Measurements from ENCODE around the gene CACHD1. TPM values are rescaled to one million over a fixed set of nuclear protein-coding genes. Genes with fewer than 3 reads are reported as not detected.

The CACHD1 gene
- total RNA-seq, 1 donor from 2014 or later, result 1.5 TPM

DNA sequence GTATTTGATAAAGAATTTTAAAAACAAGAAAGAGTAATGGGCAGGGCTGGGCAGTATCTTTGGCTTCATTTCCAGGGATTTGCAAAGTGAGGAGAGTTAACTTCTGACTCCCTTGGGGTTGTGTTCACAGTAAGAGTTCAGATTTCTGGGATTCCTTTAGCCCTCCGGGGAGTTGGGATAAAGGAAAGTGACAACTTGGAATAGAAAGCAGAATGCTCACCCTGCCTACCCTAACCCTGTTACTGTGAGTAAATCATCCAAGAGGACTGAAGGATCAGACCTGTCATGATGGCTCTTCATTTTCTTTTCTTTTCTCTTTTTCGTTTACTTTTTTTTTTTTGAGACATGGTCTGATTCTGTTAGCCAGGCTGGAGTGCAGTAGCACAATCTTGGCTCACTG lies 76.1 kb downstream of the CACHD1 start:
- DNase-seq (ENCODE audit: low read depth, low spot score), result no peak

DNA sequence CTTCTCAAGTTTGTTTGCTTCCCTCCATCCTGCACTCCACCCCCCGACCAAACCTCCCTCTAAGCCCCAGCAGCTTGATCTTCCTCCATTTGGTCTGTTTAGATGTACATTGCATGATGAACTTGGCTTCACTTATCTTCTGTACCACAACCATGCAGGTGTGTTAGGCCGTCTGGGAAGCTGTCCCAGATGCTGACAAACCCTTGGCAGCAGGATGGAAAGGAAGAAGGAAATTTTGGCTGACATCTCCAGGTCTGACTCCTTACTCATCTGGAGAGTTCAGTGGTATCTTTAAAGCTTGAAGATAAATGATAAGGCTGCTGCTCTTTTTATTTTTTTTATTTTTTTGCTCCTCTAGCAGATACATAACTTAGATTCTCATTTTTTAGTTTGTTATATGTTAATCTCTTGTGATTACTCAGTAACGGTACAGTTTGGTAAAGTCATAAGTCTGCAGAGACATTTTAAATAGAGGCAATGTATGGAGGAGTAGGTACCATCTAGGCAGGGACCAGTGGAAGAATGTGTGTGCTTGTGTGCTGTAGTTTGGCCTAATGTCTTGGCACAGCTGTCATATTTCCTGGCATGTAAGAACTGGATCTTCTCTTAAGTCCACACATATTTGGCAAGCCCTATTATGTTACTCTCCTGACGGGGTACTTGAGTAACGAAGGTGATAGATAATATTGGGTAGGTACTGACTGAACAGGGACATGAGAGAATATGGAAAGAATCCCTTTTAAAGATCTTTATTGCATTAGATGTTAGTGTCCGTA lies 79.7 kb downstream of the CACHD1 start:
- no peak for DNase-seq (ENCODE audit: low read depth, low spot score)

DNA sequence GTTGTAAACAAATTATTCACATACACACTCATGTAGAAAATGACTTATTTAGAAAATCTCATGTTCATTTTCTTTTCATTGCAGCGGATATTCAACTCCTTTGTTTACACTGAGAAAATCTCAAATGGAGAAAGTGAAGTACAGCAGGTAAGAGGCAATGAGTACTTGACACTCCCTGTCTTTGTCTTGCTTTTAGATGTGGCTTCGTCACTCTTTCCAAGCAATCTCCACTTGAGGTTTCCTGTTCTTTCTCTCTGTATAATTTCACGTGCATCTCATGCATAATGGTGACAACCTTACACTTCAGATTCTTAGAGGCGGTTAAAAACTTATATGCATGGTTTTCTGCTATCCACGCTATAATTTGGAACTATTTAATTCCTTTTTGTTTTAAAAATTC lies 80.6 kb downstream of the CACHD1 start:
- DNase-seq (ENCODE audit: low read depth, low spot score), result no peak

DNA sequence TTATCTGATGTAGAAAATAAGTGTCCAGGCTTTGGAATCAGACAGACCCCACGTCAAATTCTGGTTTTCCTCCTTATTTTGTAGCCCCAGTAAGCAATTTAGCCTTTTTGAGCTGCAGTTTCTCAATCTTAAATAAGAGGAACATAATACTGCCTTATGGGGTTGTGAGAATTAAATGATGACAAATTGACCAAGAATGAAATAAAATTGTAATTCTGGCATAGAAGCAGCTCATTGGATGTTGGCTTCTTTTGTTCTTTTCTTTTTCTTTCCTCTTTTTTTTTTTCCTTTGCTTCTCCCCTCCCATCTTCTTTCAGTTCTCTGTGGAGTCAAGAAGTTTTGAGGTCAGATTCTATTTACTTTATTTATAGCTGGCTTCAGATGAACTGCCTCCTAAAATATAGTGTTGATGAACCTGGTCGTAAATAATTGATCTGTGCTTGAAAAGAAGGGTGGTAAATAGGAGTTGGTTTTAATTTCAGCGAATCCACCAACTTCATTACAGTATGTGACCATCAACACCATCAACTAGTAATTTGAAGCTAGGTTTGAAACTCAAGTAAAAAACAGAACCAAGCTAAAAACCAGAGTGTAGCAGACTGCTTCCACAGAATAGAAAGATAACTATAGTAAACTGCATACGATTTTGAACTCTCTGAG lies 81.1 kb downstream of the CACHD1 start:
- no peak for DNase-seq (ENCODE audit: low read depth, low spot score)

DNA sequence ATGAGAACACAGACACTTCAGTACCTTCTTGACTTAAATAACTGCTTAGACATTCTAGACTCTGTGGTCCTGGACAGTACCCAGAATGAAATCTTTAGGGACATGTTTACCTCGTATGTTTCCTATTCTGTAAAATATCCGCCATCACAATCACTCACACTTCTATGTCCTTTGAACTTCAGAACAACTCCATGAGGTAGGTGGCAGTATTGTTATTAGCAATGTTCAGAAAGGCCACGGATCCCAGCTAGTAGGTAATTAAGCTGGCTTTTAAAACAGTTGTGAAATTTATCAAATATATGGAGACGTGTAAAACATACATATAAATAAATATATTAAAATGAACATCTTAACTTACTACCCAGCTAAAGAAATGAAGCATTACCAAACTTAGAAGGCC lies 83.4 kb downstream of the CACHD1 start:
- DNase-seq (ENCODE audit: low read depth, low spot score), result no peak

DNA sequence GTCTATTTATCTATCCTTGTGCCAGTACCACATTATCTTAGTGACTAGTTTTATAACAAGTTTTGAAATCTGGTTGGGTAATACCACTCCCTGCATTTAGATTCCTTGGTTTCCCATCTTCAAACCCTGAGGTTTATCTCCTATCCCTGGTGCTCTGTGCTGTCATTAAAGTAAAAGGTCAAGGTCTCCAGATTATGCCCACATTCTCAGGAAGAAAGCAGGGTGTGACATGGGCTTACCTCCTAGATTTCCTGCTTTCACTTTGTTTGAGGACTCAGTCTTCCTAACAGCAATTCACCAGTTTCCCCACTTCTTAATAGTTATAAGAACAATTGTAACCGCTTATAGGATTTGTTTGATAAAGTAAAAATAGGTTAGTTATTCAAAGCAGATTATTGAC lies 86.0 kb downstream of the CACHD1 start:
- DNase-seq (ENCODE audit: low read depth, low spot score), result no peak

DNA sequence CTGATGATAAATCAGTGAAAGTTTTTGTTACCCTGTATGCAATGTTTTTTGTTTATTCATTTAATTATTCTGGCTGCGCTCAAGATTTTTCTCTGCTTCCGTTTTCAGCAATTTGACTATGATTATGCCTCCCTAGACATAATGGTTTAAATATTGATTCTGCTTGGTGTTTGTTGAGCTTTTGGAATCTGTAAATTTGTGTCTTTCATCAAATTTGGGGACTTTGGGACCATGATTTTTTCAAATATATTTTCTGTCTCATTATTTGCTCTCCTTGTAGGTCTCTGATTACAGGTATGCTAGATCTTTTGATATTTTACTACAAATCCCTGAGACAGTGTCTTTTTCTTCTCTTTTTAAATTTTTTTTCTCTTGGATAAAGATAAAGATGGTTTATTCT lies 92.1 kb downstream of the CACHD1 start:
- no peak for DNase-seq (ENCODE audit: low read depth, low spot score)

DNA sequence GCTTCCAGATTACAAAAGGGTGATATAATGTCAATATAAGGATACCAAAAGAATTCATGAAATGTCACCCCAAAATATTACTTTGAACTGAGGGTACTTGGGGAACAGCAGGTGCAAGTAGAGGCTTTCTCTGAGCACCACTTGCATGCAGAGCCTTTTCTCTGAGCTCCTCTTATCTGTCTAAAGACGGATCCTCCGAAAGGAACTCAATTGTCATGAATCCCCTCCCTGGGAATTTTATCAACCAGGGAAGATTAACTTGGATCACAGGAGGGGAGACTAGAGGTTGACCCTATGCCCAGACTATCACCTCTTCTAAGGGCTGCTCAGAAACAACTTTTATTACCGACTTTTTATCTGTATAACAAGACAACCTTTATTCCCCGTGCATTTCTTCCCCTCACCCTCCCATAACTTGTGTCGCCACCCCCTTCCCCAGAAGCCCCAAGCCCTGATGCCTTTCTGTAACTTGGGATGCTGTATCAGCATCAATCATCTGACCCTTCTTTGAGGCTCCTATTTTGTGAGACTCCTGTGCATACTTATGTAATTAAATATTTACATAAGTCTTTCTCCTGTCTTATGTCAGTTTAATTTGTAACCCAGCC lies 94.1 kb downstream of the CACHD1 start:
- no peak for DNase-seq (ENCODE audit: low read depth, low spot score)

DNA sequence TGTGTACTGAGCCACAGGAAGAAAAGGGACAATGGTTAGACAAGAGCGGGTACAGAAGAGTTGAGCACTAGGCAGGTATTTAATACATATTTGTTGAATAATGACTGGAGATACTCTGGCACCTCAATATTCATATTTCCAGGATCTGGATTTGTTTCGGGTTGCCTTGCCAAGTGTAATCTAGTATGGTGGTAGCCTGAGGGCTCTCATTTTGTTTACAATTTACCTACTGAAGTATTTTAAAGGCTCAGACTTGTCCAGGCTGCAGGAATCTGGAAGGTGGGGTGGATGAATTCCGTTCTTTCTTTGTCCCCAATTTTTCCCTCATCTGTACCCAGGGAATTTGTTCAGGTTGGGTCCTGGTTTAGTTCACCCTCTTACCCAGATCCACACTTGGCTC lies 95.0 kb downstream of the CACHD1 start:
- DNase-seq (ENCODE audit: low read depth, low spot score), result no peak

DNA sequence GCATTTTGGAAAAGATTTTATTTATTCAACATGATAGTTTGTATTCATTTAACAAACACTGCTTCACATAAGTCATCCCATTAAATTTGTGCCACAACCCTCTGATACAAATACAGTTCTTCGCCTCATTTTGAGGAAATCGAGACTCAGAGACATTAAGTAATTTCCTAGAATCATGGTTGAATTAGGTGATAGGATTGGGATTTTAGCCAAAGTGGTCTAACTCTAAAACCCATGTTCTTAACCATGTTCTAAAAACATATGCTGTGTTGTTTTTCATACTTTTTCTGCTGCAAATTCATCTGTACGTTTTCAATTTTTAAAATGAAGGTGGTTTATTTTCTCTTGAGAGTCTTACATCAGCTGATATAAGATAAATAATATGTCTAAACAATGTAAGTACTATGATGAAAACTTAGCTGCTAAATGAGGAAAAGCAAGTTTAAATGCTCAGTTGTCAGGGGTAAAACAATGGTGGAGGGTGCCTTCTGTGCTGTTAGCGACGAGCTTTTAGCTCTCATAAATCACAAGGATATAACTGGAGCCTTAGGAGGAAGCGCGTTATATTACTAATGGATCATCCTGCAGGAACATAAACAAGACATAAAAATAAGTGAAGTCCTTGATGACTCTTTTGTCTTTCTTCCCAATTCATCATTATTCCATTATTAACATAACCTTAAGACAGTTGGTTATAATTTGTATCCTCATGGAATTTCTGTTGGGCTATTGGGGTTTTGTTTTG lies 97.7 kb downstream of the CACHD1 start:
- no peak for DNase-seq (ENCODE audit: low read depth, low spot score)

DNA sequence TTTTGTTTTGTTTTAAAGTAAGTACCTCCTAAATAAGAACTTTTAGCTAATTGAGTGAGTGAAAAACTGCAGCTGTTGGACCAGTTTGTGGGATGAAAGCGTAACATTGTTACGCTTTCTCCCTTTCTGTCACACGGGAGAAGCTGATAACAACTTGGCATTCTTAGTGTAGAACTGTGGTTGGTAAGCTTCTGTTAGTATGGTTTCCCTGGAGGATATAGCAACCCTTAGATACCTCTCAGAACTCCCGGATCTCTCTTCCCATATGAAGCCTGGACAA lies 98.2 kb downstream of the CACHD1 start:
- no peak for DNase-seq (ENCODE audit: low read depth, low spot score)

DNA sequence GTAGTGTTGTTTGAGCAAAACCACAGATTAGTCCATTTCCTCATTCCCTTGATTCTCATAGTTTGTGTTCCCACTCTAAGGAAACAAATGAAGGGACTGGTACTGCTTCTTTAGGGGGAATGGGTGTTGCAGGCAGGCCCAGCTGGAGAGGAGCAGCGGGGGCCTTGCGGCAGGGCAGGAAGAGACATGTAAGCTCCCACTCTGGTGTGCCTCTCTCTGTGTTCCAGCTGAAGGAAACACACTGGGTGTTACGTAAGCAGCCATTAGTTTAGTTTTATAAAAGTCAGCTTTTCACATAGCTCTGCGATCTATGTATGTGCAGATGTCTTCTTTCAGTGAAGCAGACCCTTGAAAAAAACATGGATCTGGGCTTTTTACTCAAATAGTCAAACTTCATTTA lies 99.5 kb downstream of the CACHD1 start:
- no peak for DNase-seq (ENCODE audit: low read depth, low spot score)

DNA sequence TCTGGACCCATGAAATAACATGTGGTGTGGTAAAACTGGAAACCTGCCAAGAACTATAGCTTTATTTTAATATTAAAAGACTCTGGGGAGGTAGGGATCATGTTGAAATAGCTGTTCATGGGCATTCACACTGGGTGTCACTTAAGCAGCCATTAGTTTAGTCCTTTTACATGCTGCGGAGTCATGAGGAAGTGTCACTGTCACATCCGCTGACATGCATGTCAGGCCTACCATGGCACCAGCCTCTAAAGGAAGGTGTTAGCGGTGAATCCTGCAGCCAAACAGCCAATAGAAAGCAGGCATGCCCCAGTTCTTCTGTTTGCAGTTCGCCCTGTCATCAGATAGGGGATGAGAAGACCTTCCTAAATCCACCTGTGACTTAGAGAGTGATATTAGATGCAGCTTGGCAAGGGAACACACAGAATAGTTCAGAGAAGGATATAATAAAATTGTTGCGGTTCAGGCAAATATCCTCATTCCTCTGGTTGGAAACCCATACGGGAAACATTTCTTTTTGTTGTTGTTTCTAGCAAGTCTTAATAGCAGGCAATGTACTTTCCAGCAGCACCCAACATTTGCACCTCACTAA lies 100.4 kb downstream of the CACHD1 start:
- no peak for DNase-seq (ENCODE audit: low read depth, low spot score)

DNA sequence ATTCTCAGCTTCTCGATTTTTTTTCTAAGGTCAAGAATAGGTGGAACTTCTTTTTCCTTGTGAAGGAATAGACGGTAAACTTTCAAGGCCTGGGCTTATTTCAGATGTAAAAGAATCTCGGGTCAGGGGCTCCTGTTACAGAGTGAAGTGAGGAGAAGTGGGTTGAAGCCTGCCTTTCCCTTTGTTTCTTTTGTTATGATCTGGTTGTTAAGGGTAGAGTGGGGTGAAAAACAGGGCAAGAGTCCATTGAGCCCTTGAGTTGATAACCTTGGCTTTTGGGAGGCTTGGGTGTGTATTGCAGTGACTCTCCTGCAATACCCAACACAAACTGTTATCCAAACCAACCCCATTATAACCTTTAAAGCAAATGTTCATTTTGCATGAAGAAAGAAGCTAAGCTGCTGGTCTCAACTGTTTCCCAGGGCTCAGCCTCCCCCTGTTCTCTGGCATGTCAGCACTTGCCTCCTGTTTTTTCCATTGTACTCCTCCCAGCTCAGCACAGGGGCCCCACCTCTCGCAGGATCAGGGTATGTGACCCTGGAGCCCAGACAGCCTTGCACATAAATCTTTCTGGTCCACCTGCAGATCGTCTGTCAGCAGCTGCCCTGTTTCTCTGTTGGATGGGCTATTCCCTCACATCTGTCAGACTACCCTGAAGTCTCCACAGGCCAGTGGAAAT lies 102.4 kb downstream of the CACHD1 start:
- DNase-seq (ENCODE audit: low read depth, low spot score), result no peak

DNA sequence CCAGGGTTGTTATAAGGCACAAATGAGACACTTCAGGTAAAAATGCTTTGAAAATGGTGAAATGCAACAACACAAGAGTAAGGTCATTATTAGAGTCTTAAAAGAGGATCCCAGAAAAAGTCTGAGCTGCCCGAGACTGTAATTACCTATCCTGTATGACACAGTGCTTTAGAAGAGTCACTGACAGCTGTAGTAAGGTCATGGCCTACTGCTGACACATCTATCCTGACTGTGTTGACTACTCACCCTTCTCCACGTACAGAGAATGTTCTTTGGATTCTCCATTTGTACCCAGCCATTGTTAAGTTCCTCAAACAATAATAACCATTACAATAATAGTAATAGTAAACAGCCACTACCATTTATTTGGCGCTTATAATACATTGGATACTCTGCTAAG lies 104.4 kb downstream of the CACHD1 start:
- no peak for DNase-seq (ENCODE audit: low read depth, low spot score)

DNA sequence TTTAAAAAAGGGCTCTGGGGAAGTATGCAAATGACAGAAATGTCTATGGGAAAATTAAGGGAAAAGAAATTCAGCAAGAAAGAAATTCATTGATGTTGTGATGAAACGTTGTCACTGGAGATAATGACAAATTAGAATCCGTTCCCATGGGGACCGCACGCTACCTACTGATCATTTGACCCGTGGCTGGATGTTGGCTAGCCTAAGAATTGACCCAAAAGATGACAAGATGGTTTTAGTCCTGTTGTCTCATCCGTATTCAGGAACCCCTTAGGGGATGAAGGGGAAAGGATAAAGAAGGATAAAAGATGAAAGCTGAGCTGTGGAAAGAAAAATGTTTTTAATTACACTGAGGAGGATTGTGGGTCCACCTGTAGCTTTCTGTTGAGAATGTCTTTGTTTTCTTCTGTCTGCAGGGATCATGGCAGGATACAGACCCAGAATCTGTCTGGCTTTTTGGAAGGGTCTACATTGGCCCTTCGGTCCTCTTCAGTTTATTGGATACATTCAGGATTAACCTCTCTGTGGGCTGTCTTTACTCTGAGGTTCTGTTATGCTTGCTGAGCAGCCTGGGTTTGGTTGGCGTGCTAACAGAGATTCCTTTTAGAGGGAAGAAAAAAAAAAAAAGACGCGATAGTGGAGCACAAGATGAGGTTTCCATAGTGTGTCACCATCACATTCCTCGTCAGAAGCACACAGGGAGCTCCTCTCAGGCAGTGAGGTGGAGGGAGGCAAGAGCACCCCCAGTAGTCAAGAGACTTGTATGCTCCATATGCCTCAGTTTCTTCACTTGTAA lies 106.2 kb downstream of the CACHD1 start:
- DNase-seq (ENCODE audit: low read depth, low spot score), result no peak

DNA sequence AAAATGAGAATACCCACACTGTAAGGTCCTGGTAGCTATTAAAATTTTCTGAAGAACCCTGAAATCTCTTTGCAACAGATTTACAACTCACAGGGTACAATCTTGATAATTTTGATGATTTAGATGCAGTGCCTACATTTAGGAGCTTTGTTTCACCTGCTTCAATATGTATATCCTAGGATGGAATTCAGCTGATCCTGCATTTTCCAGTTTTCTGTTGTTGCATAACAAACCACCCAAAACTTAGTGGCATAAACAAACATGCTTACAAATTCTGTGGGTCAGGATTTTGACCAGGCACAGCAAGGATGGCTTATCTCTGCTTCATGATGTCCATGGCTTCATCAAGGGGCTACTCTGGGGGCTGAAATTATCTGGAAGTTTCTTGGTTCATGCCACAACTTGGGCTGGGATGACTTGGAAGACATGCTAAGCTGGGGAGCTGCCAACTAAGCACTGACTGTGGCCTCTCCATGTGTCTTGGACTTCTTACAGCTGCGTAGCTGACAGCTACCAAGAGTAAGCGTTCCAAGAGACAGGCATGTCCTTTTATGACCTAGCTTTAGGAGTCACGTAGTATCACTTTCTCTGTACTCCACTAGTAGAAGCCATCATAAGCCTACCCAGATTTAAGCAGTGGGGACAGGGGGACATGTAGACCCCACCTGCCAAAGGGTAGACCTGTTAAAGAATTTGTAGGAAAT lies 108.5 kb downstream of the CACHD1 start:
- DNase-seq (ENCODE audit: low read depth, low spot score), result no peak

DNA sequence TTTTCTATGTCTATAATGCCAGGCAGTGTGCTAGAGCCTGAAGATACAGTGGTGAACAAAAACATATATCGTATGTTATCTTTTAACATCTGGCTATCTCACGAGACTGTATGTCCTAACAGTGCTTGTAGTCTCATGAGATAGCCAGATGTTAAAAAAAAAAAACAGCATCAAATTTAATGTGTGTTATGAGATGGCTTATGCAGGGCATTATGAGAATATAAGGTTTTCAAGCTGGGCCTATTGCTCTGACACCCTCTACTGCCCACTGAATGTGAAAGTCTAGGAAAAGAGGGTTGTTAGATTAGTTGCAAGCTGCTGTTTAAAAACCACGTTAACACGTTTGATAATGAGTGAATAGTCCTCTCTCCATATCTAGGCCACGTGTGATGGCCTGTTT lies 109.8 kb downstream of the CACHD1 start:
- DNase-seq (ENCODE audit: low read depth, low spot score), result no peak

DNA sequence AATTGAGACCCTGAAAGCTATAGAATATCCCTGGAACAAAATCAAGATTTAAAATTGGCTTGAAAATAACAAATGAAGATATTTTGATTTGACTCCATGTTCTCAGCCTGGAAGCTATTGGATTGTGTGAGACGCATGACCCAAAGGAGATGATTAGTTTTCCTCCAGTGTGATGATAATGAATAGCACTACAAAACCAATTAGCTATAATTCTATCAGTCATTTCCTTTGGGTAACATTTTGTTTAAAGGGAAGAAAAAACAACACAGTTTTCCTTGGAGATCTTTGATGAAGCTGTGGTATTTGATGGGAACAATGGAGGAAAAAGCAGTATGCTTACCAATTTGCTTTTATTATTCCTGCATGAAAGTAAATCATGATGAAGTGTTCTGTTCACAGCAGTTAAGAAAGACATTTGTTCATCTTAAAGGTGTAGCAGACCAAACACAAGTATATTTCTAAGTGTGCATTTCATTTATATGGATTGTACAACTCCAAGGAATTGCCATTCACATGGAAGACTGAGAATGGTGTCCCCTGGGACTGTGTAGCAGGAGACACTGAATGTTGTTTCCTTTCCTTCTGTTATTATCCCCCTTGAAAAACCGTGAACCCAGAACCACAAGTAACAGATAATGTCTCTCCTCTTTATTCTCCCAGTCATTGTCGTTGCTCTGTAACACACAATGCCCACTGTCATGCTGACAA lies 111.4 kb downstream of the CACHD1 start:
- DNase-seq (ENCODE audit: low read depth, low spot score), result no peak
